Neuronal stem cell (in vitro differentiated cells): Measurements from ENCODE around the gene CACYBP.

Experiments
- DNase-seq: peaks from one replicate; pipeline ENCODE4 v3.0.0-alpha.2; 2013; ENCODE audit warnings: low spot score
- H2AFZ ChIP-seq: one replicate; pipeline ENCODE4 v1.6.1; 2013; ENCODE audit warnings: mild to moderate bottlenecking, low read length, inconsistent platforms
- H2AK5ac ChIP-seq: 2 replicates; pipeline ENCODE4 v1.6.1; 2013; ENCODE audit warnings: low read depth, mild to moderate bottlenecking, inconsistent platforms, low read length, moderate library complexity, mixed read lengths
- H2BK120ac ChIP-seq: 2 replicates; pipeline ENCODE4 v1.6.1; 2013; ENCODE audit warnings: low read depth, mild to moderate bottlenecking, inconsistent platforms, low read length, moderate library complexity, mixed read lengths
- H2BK12ac ChIP-seq: one replicate; pipeline ENCODE4 v1.6.1; 2013; ENCODE audit warnings: low read length, inconsistent platforms
- H2BK15ac ChIP-seq: 2 replicates; pipeline ENCODE4 v1.6.1; 2013; ENCODE audit warnings: mild to moderate bottlenecking, low read length, inconsistent platforms, mixed read lengths
- H2BK5ac ChIP-seq: one replicate; pipeline ENCODE4 v1.6.1; 2013; ENCODE audit warnings: inconsistent platforms, mild to moderate bottlenecking, low read length, moderate library complexity
- H3K14ac ChIP-seq: one replicate; pipeline ENCODE4 v1.6.1; 2013; ENCODE audit warnings: low read length, inconsistent platforms
- H3K18ac ChIP-seq: 2 replicates; pipeline ENCODE4 v1.6.1; 2013; ENCODE audit warnings: low read length, inconsistent platforms
- H3K23ac ChIP-seq: 2 replicates; pipeline ENCODE4 v1.6.1; 2013; ENCODE audit warnings: low read depth, mild to moderate bottlenecking, mixed read lengths, low read length, inconsistent platforms; ENCODE audit not compliant: poor library complexity
- H3K27ac ChIP-seq: replicated peaks from 3 replicates; pipeline ENCODE4 v1.5.1; 2013; ENCODE audit warnings: low read length, inconsistent platforms
- H3K27me3 ChIP-seq, 3 experiments: 2 replicates each; pipeline ENCODE4 v1.6.1; 2013; ENCODE audit warnings: low read length in 3 of 3, mild to moderate bottlenecking in 2 of 3, inconsistent platforms in 1 of 3, low read depth in 1 of 3, mixed read lengths in 1 of 3, moderate library complexity in 1 of 3; ENCODE audit not compliant: control insufficient read depth in 3 of 3, insufficient read depth in 3 of 3
- H3K36me3 ChIP-seq, 2 donors: replicated peaks in 1 of 2; 2 replicates each; pipeline ENCODE4 v1.6.1; 2013; ENCODE audit warnings: low read length in 2 of 2; ENCODE audit not compliant: control insufficient read depth in 2 of 2, insufficient read depth in 2 of 2
- H3K4ac ChIP-seq: 2 replicates; pipeline ENCODE4 v1.6.1; 2013; ENCODE audit warnings: inconsistent platforms, mild to moderate bottlenecking, low read length, moderate library complexity
- H3K4me1 ChIP-seq, 2 donors: 1 replicate in 1 of 2; 2 replicates in 1 of 2; pipeline ENCODE4 v1.6.1; 2013; ENCODE audit warnings: low read length in 2 of 2, low read depth in 1 of 2; ENCODE audit not compliant: control insufficient read depth in 2 of 2, insufficient read depth in 1 of 2
- H3K4me2 ChIP-seq: one replicate; pipeline ENCODE4 v1.6.1; 2013; ENCODE audit warnings: mild to moderate bottlenecking, low read length, inconsistent platforms; ENCODE audit not compliant: insufficient read depth, poor library complexity, severe bottlenecking
- H3K4me3 ChIP-seq, 2 donors: 2 replicates each; pipeline ENCODE4 v1.5.1; 2013; ENCODE audit warnings: low read length in 2 of 2, mild to moderate bottlenecking in 2 of 2, inconsistent platforms in 1 of 2, moderate library complexity in 1 of 2
- H3K79me1 ChIP-seq: one replicate; pipeline ENCODE4 v1.6.1; 2013; ENCODE audit warnings: low read depth, mild to moderate bottlenecking, inconsistent platforms, low read length, moderate library complexity
- H3K9ac ChIP-seq: one replicate; pipeline ENCODE4 v1.6.1; 2013; ENCODE audit warnings: mild to moderate bottlenecking, low read depth, low read length, inconsistent platforms; ENCODE audit not compliant: poor library complexity
- H3K9me3 ChIP-seq, 2 donors: replicated peaks in 1 of 2; 2 replicates each; pipeline versions ENCODE3 to v1.6.1; 2013; ENCODE audit warnings: low read length in 2 of 2, mild to moderate bottlenecking in 2 of 2, inconsistent platforms in 1 of 2, low read depth in 1 of 2, mixed read lengths in 1 of 2, moderate library complexity in 1 of 2; ENCODE audit not compliant: control insufficient read depth in 2 of 2, insufficient read depth in 1 of 2
- H4K8ac ChIP-seq: one replicate; pipeline ENCODE4 v1.6.1; 2013; ENCODE audit warnings: low read depth, mild to moderate bottlenecking, inconsistent platforms, low read length, moderate library complexity
- H4K91ac ChIP-seq: one replicate; pipeline ENCODE4 v1.6.1; 2013; ENCODE audit warnings: low read length, low read depth, mild to moderate bottlenecking, inconsistent platforms; ENCODE audit not compliant: poor library complexity
- WGBS, 2 donors: extraction: QIAGEN DNeasy Blood & Tissue Kit; methylation state at CpG; one replicate each; pipeline ENCODE4 v1.1.7; 2013; ENCODE audit warnings: missing lambda C conversion rate in 2 of 2, mixed read lengths in 1 of 2; ENCODE audit not compliant: insufficient read length in 2 of 2, insufficient replicate concordance in 1 of 2; ENCODE audit errors: extremely low coverage in 2 of 2; 5-methylcytosine and 5-hydroxymethylcytosine counted together

Gene CACYBP

GRCh38 chr1:174968750-174969244, 30.9 kb upstream of the CACYBP start:
- DNase-seq, result no peak

GRCh38 chr1:174969977-174970376, 29.8 kb upstream of the CACYBP start:
- Histone ChIP-seq H2AFZ (no peak overlapping the region), H2BK120ac (no peak overlapping the region), H2BK12ac (no peak overlapping the region), H3K27me3 (no peaks in the 10 kb centered on the region), H3K4me3 (no peak overlapping the region), H3K79me1 (no peaks in the 10 kb centered on the region), H3K9ac (no peak overlapping the region), H3K36me3 (no peaks in the 10 kb centered on the region), H3K23ac (no peak overlapping the region), H3K18ac (no peak overlapping the region), H4K91ac (no peak overlapping the region), H4K8ac (no peak overlapping the region), H3K9me3 (no peaks in the 10 kb centered on the region), H2AK5ac (no peak overlapping the region), H3K4me1 (peaks cover 2 to 4% of the 10 kb centered on the region in 2 donors), H3K4ac (no peak overlapping the region), H3K14ac (no peak overlapping the region), H2BK15ac (no peak overlapping the region), H3K27ac (no peak overlapping the region), H2BK5ac (no peak overlapping the region), H3K4me2 (no peak overlapping the region)
- WGBS, 2 donors, result no CpG with 5 or more reads among the region's 1 CpG
- DNase-seq, result no peak

More at GRCh38 chr1:174968750-174969244, 30.9 kb upstream of the CACYBP start:
- H2BK12ac ChIP-seq, result no peak overlapping the region
- H4K8ac ChIP-seq, result no peak overlapping the region
- H3K4ac ChIP-seq, result no peak overlapping the region
- H3K9me3 ChIP-seq, result no peaks in the 10 kb centered on the region
- H3K79me1 ChIP-seq, result no peaks in the 10 kb centered on the region
- no peaks in the 10 kb centered on the region for H3K27me3 ChIP-seq
- peaks cover 2 to 4% of the 10 kb centered on the region in 2 donors for H3K4me1 ChIP-seq
- H3K14ac ChIP-seq, result no peak overlapping the region
- H2AK5ac ChIP-seq, result no peak overlapping the region
- no peak overlapping the region for H3K4me2 ChIP-seq
- no CpG with 5 or more reads among the region's 5 CpGs for WGBS, 2 donors
- no peak overlapping the region for H4K91ac ChIP-seq
- H3K18ac ChIP-seq, result no peak overlapping the region
- H3K4me3 ChIP-seq, result no peak overlapping the region
- no peak overlapping the region for H2AFZ ChIP-seq
- no peak overlapping the region for H2BK120ac ChIP-seq
- H3K36me3 ChIP-seq, result no peaks in the 10 kb centered on the region
- no peak overlapping the region for H2BK5ac ChIP-seq
- H2BK15ac ChIP-seq, result no peak overlapping the region
- H3K27ac ChIP-seq, result no peak overlapping the region
- no peak overlapping the region for H3K9ac ChIP-seq
- no peak overlapping the region for H3K23ac ChIP-seq

GRCh38 chr1:174971466-174971865, 28.3 kb upstream of the CACYBP start:
- Histone ChIP-seq H2AK5ac (no peak overlapping the region), H2BK5ac (no peak overlapping the region), H4K8ac (no peak overlapping the region), H3K9ac (no peak overlapping the region), H2BK120ac (no peak overlapping the region), H3K79me1 (no peaks in the 10 kb centered on the region), H3K36me3 (no peaks in the 10 kb centered on the region), H3K4me2 (no peak overlapping the region), H3K27me3 (no peaks in the 10 kb centered on the region), H3K4ac (no peak overlapping the region), H3K18ac (no peak overlapping the region), H2BK12ac (no peak overlapping the region), H3K4me1 (peaks cover 0 to 2% of the 10 kb centered on the region in 2 donors), H2AFZ (no peak overlapping the region), H4K91ac (no peak overlapping the region), H2BK15ac (no peak overlapping the region), H3K9me3 (no peaks in the 10 kb centered on the region), H3K14ac (no peak overlapping the region), H3K4me3 (no peak overlapping the region), H3K27ac (no peak overlapping the region), H3K23ac (no peak overlapping the region)
- no peak for DNase-seq

GRCh38 chr1:174971902-174972301, 27.8 kb upstream of the CACYBP start:
- H3K4me2 ChIP-seq, result no peak overlapping the region
- no peak overlapping the region for H3K23ac ChIP-seq
- peaks cover 0 to 2% of the 10 kb centered on the region in 2 donors for H3K4me1 ChIP-seq
- H2BK5ac ChIP-seq, result no peak overlapping the region
- no peak overlapping the region for H3K4ac ChIP-seq
- H3K27ac ChIP-seq, result no peak overlapping the region
- no peaks in the 10 kb centered on the region for H3K36me3 ChIP-seq
- WGBS, 2 donors, result no CpG with 5 or more reads among the region's 2 CpGs
- no peaks in the 10 kb centered on the region for H3K27me3 ChIP-seq
- H4K91ac ChIP-seq, result no peak overlapping the region
- DNase-seq, result no peak
- H2AK5ac ChIP-seq, result no peak overlapping the region
- H3K9me3 ChIP-seq, result no peaks in the 10 kb centered on the region
- no peak overlapping the region for H2BK15ac ChIP-seq
- H2AFZ ChIP-seq, result no peak overlapping the region
- H2BK120ac ChIP-seq, result no peak overlapping the region
- no peak overlapping the region for H2BK12ac ChIP-seq
- H3K4me3 ChIP-seq, result no peak overlapping the region
- H3K14ac ChIP-seq, result no peak overlapping the region
- no peak overlapping the region for H3K18ac ChIP-seq
- no peaks in the 10 kb centered on the region for H3K79me1 ChIP-seq
- no peak overlapping the region for H4K8ac ChIP-seq
- H3K9ac ChIP-seq, result no peak overlapping the region
